HG03439 (cell line): ENCODE results near the gene MAPKBP1.

Experiments
- ATAC-seq: cut with Tn5 transposase; IDR thresholded peaks from one replicate; pipeline ENCODE4 v1.9.1; 2021; ENCODE audit warnings: mild to moderate bottlenecking, moderate library complexity; ENCODE audit not compliant: unreplicated experiment

The MAPKBP1 gene

DNA sequence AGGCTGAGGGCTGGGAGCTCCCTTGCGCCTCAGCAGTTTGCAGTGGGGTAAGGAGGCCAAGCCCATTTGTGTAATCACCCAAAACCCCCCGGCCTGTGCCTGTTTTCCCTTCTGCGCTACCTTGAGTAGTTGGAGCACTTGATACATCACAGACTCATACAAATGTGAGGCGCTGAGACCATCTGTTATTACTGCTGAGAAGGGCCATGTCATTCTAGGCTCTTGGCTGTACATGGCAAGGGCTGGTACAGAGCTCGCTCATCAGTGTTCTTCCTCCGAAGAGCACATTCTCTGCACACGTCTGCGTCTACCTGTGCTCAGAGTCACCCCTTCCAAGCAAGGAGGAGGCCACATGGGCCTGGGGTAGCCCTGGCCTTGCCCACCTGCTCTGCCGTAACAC is 73.7 kb downstream of the MAPKBP1 start:
- no peak for ATAC-seq

DNA sequence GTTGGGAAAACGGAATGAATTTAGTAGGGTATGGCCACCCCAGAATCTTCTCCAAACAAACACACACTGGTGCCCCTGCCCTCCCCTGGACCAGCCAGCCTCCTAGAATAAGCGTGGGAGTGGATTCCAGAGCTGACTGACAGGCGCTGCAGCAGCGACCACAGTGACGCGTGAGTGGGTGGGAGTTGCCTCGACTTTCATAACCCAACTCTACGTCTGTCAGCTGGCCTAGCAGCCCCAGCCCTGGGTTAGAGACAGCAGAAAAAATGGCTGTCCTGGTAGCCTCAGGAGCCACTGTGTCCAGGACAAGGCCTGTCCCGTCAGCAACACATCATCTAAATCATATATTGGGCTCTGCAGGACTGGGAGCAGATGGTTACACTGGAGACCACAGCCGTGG is 74.3 kb downstream of the MAPKBP1 start:
- no peak for ATAC-seq

DNA sequence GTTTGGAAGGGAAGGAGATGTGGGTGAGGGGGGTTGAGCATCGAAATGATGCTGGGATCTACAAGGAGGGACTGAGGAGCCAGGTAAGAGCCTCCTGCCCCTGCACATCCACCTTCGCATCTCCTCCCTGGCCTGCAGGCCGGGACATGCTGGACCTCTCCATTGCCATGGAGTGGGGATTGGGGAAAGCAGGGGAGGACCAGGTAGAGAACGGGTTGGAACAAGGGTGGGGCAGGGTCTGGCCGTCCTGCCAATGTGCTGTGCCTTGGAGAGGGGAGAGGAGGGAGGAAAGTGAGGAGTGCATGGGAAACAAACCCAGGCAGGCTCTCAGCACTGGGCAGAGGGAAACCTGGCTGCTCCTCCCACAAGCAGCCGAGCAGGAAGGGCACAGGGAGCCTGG is 74.9 kb downstream of the MAPKBP1 start:
- no peak for ATAC-seq

- ATAC-seq = no peak
Observed at GRCh38 chr15:41849861-41850260, 75.6 kb downstream of the MAPKBP1 start.

- ATAC-seq = no peak
Observed at GRCh38 chr15:41850482-41851166, 76.3 kb downstream of the MAPKBP1 start.

DNA sequence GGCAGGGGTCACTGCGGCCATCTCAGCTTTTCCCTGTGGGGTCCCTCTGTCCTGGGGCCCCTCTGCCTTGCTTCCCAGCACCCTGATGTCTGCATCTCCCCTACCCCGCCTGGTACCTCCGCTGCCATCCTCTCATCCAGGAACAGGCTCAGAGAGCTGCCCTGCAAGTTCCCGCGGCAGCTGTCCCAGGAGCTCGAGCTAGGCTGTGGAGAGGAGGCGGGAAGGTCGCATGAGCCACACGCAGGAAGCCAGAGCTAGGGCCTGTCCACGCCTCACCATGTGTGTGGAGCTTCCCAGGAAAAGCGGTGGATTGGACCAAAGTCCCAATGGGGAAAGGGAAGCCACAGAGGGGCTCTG is 76.9 kb downstream of the MAPKBP1 start:
- ATAC-seq = no peak

- ATAC-seq = no peak
Observed at GRCh38 chr15:41851755-41852370, 77.6 kb downstream of the MAPKBP1 start.

- ATAC-seq = no peak
Observed at GRCh38 chr15:41852736-41853590, 78.7 kb downstream of the MAPKBP1 start.

- ATAC-seq = no peak
Observed at GRCh38 chr15:41853831-41854230, 79.5 kb downstream of the MAPKBP1 start.

DNA sequence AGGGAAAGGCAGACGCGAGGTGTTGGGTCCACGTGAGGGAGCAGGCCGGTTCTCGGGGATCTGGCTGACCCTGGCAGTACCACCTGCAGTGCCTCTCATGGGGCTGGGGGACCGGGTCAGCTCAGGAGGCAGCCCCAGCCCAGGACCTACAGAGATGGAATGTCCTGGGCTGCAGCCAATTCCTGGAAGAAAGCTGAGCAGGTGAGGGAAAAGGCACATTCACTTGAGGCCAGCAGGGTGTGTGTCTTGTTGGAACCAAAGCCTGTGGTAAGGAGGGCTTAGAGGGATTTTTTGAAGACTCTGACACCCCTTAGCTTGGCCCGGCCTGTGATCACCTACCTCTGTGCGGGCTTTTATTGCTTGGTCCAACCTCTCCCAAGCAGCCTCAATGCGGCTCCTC is 80.2 kb downstream of the MAPKBP1 start:
- no peak for ATAC-seq

GRCh38 chr15:41855261-41855961 is 81.1 kb downstream of the MAPKBP1 start:
- ATAC-seq = no peak

GRCh38 chr15:41856262-41856661 is 82.0 kb downstream of the MAPKBP1 start:
- ATAC-seq = no peak

DNA sequence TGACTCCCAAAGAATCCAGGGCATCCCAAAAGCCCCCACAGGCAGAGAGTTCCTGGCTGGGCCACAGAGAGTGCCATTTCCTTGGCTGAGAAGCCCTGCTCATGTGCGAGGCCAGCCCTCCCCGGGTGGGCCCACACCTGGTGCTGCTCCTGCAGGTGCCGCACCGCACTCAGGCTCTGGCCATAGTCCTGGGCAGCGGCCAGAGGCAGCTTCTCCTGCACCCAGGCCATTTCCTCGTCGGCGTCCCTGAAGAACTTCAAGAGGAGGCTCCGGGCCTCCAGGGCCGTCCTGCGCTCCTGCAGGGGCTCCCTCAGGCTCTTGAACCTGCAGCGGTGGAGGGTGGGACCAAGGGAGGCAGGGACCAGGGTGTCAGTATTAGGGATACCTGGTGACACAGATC is 82.4 kb downstream of the MAPKBP1 start:
- no peak for ATAC-seq

DNA sequence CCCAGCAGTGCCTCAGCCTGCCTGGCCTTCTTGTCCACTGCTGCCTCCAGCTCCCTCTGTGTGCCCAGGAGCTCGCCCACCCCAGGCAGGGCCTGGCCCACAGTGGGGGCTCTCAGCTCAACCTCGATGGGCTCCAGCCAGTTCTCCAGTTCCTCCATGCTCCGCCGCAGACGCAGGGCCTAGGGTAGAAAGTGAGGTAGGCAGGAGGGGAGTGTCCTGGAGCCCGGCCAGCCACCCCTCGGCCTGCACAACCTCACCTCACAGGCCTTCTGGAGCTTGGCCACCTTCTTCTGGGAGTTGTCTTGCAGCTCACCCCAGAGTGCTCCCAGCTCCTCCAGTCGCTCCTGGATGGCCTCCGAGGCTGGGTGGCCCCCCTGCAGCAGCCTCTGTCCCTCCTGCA is 83.0 kb downstream of the MAPKBP1 start:
- no peak for ATAC-seq

DNA sequence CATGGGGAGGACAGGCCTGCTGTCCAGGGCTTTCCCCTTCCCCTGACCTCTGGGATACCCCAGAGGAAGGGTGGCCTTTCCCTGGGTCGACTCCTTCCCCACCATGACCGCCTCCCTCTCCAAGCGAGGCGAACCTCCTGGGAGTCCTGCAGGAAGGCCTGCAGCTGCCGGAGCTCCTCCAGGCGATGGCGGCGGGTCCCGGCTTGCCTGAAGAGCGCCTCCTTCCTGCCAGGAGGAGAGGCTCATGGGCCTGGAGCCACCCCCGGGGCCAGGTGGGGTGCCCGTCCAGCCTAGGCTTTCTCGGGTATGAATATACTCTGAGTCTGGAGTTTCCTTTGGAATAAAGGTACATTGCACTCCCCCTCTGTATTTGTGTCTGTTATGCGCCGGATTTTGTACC is 84.5 kb downstream of the MAPKBP1 start:
- ATAC-seq = no peak

GRCh38 chr15:41860049-41860828 is 86.0 kb downstream of the MAPKBP1 start:
- no peak for ATAC-seq

DNA sequence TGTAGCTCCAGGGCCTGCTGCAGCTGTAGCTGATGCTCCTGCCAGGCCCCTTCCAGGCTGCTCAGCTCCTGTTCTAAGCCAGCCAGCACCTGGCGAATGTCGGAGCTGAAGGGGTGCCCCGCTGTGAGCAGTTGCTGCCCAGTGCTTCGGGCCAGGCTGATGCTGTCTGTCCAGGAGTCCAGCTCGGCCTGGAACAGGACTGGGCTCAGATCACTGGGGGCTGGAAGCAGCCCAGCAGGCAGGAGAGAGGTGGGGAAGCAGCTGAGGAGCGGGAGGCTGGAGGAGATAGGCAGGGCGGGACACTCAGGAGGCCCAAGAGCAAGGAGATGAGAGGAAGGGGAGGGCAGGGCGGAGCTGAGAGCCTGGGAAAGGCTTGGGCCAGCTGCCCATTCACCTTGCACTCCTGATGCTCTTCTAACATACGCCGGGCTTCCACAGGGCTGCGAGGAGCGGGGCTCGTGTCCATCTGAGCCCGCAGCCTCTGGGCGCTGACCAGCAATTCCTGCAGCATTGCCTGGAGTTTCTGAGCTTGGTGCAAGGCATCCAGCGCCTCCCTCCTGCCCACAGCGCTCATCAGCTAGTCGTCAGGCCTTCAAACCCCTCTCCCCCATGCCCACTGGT is 87.6 kb downstream of the MAPKBP1 start:
- ATAC-seq = no peak

DNA sequence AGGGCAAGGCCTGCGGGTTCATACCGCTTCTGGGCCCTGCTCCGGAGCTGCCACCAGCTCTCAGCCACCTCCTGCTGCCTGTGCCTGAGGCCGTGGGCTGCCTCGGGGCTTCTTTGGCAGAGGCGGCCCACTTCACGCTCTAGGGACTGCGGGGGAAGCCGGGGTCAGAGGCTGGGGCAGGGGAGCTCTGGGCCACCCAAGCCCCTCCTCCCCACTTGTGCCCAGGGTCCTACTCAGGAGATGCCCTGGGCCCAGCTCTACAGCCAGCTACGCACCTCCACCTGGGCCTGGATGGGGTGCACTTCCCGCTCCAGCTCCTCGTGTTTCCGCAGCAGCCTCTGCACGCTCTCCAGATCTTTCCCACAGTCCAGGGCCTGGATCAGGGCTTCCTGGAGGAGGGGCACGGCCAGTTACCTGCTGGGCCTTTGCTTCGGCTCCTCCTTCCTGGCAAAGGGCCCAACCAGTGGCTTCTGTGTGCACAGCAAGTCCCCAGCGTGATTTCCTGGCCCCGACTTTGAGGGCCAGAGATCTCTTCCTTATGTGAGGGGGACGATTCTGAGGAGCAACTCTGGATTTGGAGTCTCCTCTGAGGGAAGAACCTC is 88.3 kb downstream of the MAPKBP1 start:
- no peak for ATAC-seq

- no peak for ATAC-seq
Observed at GRCh38 chr15:41865490-41866055, 91.3 kb downstream of the MAPKBP1 start.
